ENCODE data around the gene SULT4A1.

GRCh38 chr22:43894122-43894521, 31.8 kb upstream of the SULT4A1 start:
- TF ChIP-seq CSRNP3 (CRISPR knock-in tag; IDR thresholded peaks at IDR 0.05) (no peak), ZFP3 (CRISPR knock-in tag; IDR thresholded peaks at IDR 0.05) (no peak), ZNF8 (CRISPR knock-in tag; IDR thresholded peaks at IDR 0.05) (no peak), TSHZ2 (CRISPR knock-in tag; IDR thresholded peaks at IDR 0.05) (no peak), RARB (CRISPR knock-in tag; IDR thresholded peaks at IDR 0.05) (no peak), POU6F1 (CRISPR knock-in tag; IDR thresholded peaks at IDR 0.05; ENCODE audit: borderline replicate concordance, low read depth) (no peak)
